HG03457 (cell line): ENCODE data around the gene TSSC4.

Experiments
- ATAC-seq: cut with Tn5 transposase; IDR thresholded peaks from one replicate; pipeline ENCODE4 v1.9.1; 2021; ENCODE audit warnings: moderate number of reproducible peaks; ENCODE audit not compliant: unreplicated experiment

TSSC4 gene

GRCh38 chr11:2398664-2399355, 1.7 kb upstream of the TSSC4 start:
- ATAC-seq: no peak

DNA sequence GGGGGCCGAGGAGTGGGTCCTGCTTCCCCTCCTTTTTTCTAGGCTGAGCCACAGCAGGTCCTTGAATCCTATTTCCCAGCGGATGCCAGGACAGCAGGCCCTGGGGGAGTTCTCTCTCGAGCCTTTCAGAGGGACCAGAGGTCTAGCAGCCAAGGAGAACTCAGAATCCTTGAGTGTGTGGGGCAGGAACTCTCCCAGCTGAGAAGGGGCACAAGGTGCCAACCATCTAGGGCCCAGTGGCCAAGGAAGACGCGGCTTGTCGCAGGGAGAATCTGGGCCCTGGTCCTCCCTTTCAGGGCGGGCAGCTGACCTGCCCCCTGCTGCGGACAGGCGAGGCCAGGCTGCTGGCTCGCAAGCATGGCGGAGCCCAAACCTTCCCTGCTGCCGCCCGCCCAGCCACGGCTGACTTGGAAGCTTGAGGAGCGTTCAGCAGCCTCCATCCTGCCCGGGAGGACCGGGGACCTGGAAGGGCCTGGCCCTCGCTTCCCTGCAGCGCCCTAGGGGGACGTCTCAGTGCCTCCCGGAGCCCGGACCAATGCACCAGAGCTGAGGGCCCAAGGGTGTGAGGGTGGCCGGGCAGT, 972 bp upstream of the TSSC4 start:
- ATAC-seq: peak; percentile 5

DNA sequence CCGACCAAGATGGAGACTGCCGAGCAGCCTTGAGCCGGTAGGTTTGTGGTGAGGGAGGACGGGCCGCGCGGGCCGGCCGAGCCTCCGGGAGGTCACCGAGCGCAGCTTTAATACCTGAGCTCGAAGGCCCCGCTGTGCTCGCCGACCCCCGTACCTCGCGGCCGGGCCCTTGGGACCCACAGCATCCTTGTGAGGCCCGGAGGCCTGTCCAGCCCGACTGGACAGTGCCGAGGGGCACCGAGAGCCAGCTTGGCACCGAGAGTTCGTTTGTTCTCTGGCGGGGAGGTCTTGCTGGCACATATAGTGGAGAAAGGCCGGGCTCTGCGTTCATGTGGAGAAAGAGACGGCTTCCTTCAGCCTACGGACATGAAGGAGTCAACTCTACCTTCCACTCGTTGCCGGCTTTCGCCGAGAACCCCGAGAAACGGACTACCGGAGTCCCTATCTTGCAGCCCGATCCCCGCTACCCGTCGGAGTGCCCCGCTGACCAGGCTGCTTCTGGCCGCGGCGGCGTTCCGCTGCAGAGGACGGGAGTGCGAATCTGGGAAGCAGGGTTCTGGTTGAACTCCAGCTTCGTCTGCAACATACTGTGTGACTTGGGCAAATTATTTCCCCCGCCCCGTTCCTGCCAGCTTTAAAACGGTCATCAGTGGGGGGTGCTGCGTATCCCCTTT, 349 bp downstream of the TSSC4 start:
- no peak for ATAC-seq

GRCh38 chr11:2401436-2401984, 960 bp downstream of the TSSC4 start:
- ATAC-seq: no peak

GRCh38 chr11:2402106-2402505, 1.6 kb downstream of the TSSC4 start:
- ATAC-seq: no peak

DNA sequence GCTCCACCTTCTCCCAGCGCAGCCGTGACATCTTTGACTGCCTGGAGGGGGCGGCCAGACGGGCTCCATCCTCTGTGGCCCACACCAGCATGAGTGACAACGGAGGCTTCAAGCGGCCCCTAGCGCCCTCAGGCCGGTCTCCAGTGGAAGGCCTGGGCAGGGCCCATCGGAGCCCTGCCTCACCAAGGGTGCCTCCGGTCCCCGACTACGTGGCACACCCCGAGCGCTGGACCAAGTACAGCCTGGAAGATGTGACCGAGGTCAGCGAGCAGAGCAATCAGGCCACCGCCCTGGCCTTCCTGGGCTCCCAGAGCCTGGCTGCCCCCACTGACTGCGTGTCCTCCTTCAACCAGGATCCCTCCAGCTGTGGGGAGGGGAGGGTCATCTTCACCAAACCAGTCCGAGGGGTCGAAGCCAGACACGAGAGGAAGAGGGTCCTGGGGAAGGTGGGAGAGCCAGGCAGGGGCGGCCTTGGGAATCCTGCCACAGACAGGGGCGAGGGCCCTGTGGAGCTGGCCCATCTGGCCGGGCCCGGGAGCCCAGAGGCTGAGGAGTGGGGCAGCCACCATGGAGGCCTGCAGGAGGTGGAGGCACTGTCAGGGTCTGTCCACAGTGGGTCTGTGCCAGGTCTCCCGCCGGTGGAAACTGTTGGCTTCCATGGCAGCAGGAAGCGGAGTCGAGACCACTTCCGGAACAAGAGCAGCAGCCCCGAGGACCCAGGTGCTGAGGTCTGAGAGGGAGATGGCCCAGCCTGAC, 2.5 kb downstream of the TSSC4 start:
- no peak for ATAC-seq

DNA sequence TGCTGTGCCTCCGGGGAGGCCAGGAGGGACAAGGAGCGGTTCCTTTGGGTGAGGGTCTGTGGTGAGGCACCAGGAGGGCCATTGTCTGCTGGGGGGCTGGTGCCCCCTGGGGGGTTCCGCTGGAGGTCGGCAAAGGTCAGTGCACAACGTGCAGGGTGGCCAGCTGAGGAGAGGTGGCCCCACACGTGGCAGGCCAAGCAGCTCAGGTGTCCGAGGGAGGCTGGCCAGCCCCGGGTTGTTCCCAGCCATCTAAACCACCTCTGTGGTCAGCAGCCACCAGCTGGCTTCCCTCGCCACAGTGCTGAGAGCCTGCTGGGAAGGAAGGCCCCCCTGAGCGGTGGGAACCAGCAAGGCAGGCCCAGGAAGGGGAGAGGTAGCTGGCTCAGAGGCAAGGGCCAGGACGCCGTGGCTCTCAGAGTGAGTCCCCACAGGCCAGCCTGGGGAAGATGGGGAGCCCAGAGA, 4.2 kb downstream of the TSSC4 start:
- ATAC-seq: no peak

GRCh38 chr11:2406451-2406850, 5.9 kb downstream of the TSSC4 start:
- no peak for ATAC-seq

GRCh38 chr11:2406878-2407410, 6.4 kb downstream of the TSSC4 start:
- ATAC-seq: no peak

- no peak for ATAC-seq
Observed at GRCh38 chr11:2408671-2409070, 8.1 kb downstream of the TSSC4 start.

- no peak for ATAC-seq
Observed at GRCh38 chr11:2409126-2409525, 8.6 kb downstream of the TSSC4 start.

- no peak for ATAC-seq
Observed at GRCh38 chr11:2409611-2410468, 9.3 kb downstream of the TSSC4 start.

GRCh38 chr11:2410616-2411015, 10.1 kb downstream of the TSSC4 start:
- ATAC-seq: no peak

- no peak for ATAC-seq
Observed at GRCh38 chr11:2411446-2412305, 11.1 kb downstream of the TSSC4 start.

DNA sequence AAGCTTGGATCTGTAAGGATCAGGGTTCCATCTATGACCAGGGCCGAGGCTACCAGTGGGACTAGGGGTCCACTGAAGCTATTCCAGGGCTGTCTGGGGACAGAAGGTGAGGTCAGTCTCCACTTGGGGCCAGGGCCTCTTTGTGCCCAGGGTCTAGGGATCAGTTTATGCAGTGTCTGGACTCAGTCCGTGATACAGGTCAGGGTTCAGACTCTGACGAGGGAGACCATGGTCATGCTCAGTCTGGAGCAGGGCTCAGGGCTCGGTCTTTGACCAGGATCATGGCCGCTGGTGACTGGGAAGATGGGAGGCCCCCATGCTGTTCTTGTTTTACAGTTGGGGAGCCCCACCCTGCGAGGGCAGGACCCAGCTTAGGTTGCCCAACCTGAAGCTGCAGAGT, 11.8 kb downstream of the TSSC4 start:
- no peak for ATAC-seq

DNA sequence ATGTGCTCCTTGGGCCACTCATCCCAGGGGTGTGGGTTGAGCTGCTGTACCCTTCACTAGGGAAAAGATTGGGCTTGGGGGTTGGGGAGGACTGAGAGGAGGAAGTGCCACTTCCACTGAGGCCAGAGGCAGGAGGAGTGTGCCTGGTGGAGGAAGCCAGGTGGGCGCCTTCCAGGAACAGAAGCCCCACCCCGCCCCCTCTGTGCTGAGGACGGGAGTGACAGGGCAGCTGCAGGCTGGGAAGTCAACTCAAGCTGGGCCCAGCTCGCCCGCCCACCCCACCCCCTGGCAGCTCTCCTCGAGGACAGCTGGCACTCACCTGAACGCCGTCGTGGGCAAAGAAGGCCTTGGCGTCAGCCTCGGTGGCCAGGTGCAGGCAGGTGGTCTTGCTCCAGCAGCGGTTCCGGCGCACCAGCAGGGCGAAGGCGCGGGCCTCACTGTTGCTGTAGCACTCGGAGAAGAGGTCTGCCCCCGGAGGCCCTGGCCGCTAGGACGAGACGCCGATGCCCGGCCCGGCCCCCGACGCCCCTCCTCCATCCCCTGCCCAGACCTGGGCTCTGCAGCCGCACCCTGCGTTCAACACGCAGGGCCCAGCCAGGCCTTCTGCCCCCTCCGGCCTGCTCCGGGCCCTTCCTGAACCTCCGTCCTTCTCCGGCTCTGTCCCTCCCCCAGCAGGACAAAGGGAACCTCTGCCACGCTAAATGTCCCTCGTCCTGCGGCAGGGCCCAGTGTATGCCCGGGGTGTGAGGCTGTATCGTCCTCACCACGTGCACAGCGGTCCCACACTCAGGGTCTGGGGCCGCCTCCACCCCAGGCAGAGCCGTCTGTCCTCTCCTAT, 13.4 kb downstream of the TSSC4 start:
- ATAC-seq: no peak

- no peak for ATAC-seq
Observed at GRCh38 chr11:2414616-2415015, 14.1 kb downstream of the TSSC4 start.

GRCh38 chr11:2415171-2415570, 14.6 kb downstream of the TSSC4 start:
- ATAC-seq: no peak
